Hematopoietic multipotent progenitor cell treated with erythropoietin and hydrocortisone succinate and interleukin-3 and kit ligand, for 4 days (in vitro differentiated cells): ENCODE data around the gene RAB9B.
A peak's percentile ranks its signal among the peaks of the same experiment; 100 is the strongest.
"Not testable (repeated sequence)": the region's sequence is repeated elsewhere in the genome, so short reads cannot be mapped to it uniquely, and the experiment has no call there.

Experiments
- DNase-seq: peaks from one replicate; pipeline ENCODE4 v3.0.0-alpha.2; 2015

Gene RAB9B

GRCh38 chrX:103831803-103832544 is at the start of gene RAB9B:
TSS of gene RAB9B (minus strand) at chrX:103832257. CDS start at chrX:103825784, 6,473 bp downstream.
- peak; percentile 51 for DNase-seq

- no peak for DNase-seq
These were observed 47.3 kb upstream of the RAB9B start for GRCh38 chrX:103879339-103879738.

GRCh38 chrX:103878466-103879122 is 46.5 kb upstream of the RAB9B start:
- no peak for DNase-seq

- DNase-seq: no peak
These were observed 45.5 kb upstream of the RAB9B start for GRCh38 chrX:103877571-103877970.

- DNase-seq: no peak
These were observed 33.0 kb upstream of the RAB9B start for GRCh38 chrX:103864886-103865534.

- no peak for DNase-seq
These were observed 32.1 kb upstream of the RAB9B start for GRCh38 chrX:103864149-103864548.

GRCh38 chrX:103861200-103861599 is 29.1 kb upstream of the RAB9B start:
- no peak for DNase-seq

- DNase-seq: no peak
These were observed 17.5 kb upstream of the RAB9B start for GRCh38 chrX:103849558-103849957.

GRCh38 chrX:103847174-103847870 is 15.3 kb upstream of the RAB9B start:
- peak; percentile 5 for DNase-seq

- DNase-seq: no peak
These were observed 14.3 kb upstream of the RAB9B start for GRCh38 chrX:103846386-103846785.

- peak; percentile 77 for DNase-seq
These were observed 13.2 kb upstream of the RAB9B start for GRCh38 chrX:103845165-103845653.

- DNase-seq: no peak
These were observed 7.3 kb upstream of the RAB9B start for GRCh38 chrX:103839404-103839803.

GRCh38 chrX:103831342-103831802 is 685 bp downstream of the RAB9B start:
- peak; percentile 77 for DNase-seq

GRCh38 chrX:103830848-103831247 is 1.2 kb downstream of the RAB9B start:
- no peak for DNase-seq

GRCh38 chrX:103828529-103828928 is 3.5 kb downstream of the RAB9B start:
- DNase-seq: no peak

- DNase-seq: no peak
These were observed 6.2 kb downstream of the RAB9B start for GRCh38 chrX:103825881-103826280.

GRCh38 chrX:103823591-103823990 is 8.5 kb downstream of the RAB9B start:
- DNase-seq: no peak

GRCh38 chrX:103820802-103821201 is 11.3 kb downstream of the RAB9B start:
- not testable (repeated sequence) for DNase-seq

- DNase-seq: no peak
These were observed 13.0 kb downstream of the RAB9B start for GRCh38 chrX:103818842-103819619.

GRCh38 chrX:103817502-103817901 is 14.6 kb downstream of the RAB9B start:
- DNase-seq: peak; percentile 80

GRCh38 chrX:103817101-103817500 is 15.0 kb downstream of the RAB9B start:
- DNase-seq: not testable (repeated sequence)

GRCh38 chrX:103811858-103812257 is 20.2 kb downstream of the RAB9B start:
- no peak for DNase-seq
